ENCODE measurements around the gene LMCD1.

The LMCD1 gene

GRCh38 chr3:8501371-8502131, at the start of gene LMCD1:
Gene LMCD1 (plus strand): TSS chr3:8501823. CDS start chr3:8501939, 116 bp downstream.
- DNase-seq: peak; percentile 67

GRCh38 chr3:8452112-8452511, 49.5 kb upstream of the LMCD1 start:
- no peak for DNase-seq

- DNase-seq: no peak
Measured at GRCh38 chr3:8453153-8453552, 48.5 kb upstream of the LMCD1 start.

- no peak for DNase-seq
Measured at GRCh38 chr3:8455526-8456411, 45.9 kb upstream of the LMCD1 start.

DNA sequence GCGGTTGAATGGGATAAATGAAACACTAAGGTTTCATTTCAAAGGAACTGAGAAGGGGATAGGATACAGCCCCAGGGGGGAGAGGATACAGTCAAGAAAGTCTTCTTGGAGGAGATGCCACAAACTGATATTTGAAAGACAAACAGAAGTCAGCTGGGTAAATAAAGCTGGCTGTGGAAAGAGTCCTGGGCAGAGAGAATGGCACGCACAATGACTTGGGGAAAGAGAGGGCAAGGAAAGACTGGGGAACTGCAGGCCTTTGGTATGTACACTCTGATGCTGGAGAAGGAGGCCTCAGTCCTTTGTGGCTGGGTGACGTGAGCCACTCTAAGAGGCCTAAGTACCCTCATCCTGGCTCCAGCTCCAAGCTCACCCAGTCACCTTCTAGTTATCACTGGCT, 45.2 kb upstream of the LMCD1 start:
- no peak for DNase-seq

- DNase-seq: no peak
Measured at GRCh38 chr3:8457039-8457438, 44.6 kb upstream of the LMCD1 start.

GRCh38 chr3:8458238-8458661, 43.4 kb upstream of the LMCD1 start:
- DNase-seq: no peak

GRCh38 chr3:8458711-8459110, 42.9 kb upstream of the LMCD1 start:
- no peak for DNase-seq

DNA sequence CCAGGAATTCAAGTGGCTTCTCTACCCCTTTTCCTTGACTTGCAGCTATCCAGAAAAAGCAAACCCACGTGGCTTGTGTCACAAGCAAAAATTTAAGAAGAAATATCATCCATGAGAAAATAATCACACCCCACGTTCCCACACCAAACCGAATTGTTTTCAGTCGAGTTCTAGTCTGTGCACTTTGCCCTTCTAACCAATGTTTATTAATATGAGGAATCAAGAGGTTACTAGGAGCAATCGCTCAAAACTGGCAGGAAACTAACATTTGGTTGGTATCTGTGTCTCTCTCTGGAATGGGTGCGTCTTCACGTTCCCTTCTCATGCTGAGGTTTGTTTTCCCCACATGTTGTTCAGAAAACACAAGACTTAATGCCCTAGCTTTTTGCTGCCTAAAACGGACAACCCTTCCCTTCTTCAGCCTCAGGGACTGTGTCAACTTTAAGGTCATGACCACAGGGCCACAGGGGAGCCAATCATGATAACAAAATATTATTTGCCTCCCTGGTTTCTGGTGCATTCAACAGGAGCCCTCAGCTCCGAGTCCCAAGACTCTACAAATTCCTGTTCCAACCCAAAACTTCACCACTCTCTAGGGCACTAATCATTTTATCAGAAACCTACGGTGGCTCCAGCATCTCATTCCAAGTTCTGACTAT, 41.4 kb upstream of the LMCD1 start:
- DNase-seq: no peak

GRCh38 chr3:8460815-8461456, 40.7 kb upstream of the LMCD1 start:
- no peak for DNase-seq

GRCh38 chr3:8464668-8465067, 37.0 kb upstream of the LMCD1 start:
- no peak for DNase-seq

- no peak for DNase-seq
Measured at GRCh38 chr3:8466526-8466925, 35.1 kb upstream of the LMCD1 start.

GRCh38 chr3:8470801-8471200, 30.8 kb upstream of the LMCD1 start:
- no peak for DNase-seq

DNA sequence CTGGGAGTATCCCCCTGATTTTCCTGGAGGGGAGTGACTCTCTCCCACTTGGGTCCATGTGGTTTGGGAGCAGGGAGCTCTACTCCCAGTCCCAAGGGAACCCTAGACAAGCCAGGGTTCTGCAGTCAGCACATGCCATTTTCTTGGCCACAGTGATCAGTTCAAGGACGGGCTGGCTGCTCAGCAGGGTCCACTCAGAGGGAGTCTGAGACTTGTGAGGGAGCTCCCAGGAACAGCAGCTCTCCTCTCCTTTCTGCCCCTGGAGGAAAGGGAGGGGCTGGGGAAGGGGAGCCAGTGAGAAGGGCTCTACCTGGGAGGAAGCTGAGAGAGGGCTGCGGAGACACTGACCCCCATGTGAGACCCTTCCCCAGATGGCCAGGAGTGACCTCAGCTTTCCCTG, 29.1 kb upstream of the LMCD1 start:
- DNase-seq: no peak

GRCh38 chr3:8473029-8473428, 28.6 kb upstream of the LMCD1 start:
- no peak for DNase-seq

GRCh38 chr3:8473990-8474389, 27.6 kb upstream of the LMCD1 start:
- DNase-seq: no peak

GRCh38 chr3:8474991-8475390, 26.6 kb upstream of the LMCD1 start:
- no peak for DNase-seq

DNA sequence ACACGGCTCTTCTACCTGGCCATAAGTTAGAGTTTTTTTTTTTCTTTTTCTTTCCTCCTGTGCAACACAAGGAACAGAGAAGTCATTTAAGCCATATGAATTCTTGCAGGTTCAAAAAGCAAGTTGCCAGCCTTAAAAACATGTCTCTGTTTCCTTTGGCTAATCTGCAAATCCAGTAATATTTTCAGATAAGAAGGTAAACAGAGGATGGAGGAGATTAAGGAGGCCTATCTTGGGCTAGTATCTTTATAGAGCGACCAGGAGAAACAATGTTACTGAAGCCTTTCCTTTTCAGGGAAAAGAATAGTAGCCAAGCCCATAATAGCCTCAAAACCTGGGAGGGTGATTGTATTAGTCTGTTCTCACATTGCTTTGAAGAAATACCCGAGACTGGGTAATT, 20.9 kb upstream of the LMCD1 start:
- DNase-seq: no peak

GRCh38 chr3:8481380-8481779, 20.2 kb upstream of the LMCD1 start:
- no peak for DNase-seq

DNA sequence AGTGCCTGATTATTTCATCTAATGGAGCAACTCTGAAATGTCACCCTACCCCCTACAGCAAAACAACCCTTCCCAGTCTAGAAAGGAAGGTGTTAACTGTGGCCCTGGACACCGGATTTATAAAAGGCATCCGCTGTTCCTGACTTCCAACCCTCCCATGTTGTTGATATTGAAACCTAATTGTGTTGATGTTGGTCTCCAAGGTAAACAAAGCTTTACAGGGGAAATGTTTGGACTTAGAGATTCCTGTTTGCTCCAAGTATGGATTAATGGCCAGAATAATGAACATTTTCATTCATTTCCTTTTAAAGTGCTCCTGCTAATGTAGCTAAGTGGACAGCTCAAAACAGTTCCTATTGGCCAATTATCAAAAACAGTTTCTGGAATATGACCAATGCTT, 19.4 kb upstream of the LMCD1 start:
- no peak for DNase-seq

DNA sequence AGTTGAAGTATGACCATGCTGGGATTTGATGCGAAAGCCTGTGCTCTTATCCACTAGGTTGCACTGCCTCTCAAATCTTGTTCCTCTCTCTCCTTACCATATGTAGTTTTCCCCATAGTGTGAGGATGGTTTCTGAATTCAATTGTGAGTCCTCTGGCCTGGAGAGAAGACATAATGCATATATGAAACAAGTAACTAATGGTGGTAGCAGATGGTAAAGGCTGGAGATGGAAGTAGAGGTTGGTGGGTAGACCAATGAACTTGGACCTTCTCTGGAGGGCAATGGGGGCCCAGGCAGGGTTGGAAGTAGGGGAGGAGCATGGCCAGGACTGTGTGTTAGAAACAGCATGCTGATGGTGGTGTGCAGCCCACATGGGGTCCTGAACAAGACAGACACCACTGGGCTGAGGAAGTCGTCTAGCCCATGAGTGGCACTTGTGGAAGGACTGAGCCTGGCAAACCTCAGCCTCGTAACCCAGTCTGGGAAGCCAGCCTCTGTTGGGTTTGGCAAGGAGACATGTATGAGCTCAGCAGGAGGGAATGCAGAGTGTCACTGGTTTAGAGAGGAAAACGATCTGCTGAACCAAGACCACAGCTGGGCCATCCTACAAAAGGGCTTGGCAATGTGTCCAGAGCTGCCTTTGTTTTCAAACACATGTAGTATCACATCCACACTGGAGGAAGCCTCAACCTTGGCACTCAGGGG, 18.5 kb upstream of the LMCD1 start:
- DNase-seq: no peak

GRCh38 chr3:8484409-8485140, 17.0 kb upstream of the LMCD1 start:
- no peak for DNase-seq

Measured in 8988T (cell line).